ENCODE measurements around the gene TM7SF3.

Gene TM7SF3

DNA sequence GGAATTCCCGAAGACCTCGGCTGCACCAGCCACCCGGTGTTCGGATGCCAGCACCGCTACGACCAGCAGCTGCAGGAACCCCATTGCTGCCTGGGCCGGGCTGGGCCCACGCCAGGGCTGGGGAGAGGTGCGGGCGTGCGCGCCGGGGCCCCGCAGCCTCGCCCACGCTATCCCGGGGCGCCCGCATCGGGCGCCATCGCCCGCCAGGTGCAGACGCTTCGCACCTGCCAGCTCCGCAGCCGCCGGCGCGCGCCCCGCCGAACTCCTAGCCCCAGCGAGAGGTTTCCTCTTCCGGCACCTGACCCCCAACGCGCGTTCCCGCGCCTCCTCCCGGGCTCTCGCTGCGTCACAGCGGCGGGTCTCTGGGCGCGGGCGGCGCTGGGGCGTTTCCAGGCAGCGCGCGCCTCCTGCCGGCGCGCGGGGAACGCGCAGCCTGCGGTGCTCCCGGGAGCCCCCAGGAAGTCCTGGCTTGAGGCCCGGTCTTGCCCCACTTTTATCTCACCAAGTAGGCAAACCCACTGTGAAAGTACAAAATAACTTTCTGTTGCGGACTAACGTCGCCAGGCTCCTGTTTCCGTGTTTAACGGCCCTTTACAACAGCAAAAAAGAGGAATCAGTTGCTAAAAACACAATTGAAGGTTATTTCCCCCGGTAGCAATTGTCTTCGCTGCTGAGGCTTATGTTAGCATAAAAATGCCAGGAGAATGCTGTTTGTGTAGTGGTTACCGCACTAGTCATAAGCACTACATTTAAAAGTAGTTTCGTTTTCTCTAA is at the start of gene TM7SF3:
Gene TM7SF3, minus strand, starts transcription at position 300 of the 774 bp plus-strand sequence. Its CDS starts 216 bp downstream, at position 84.
- H3K4me3 ChIP-seq (ENCODE audit: insufficient read length, low read depth) = peak within 1 kb of the TSS; percentile 82
- peak within 1 kb of the TSS; percentile 66 for H3K9ac ChIP-seq (ENCODE audit: insufficient read length, low read depth)
- H3K27me3 ChIP-seq (ENCODE audit: insufficient read depth, insufficient read length) = no peaks in the 10 kb centered on the region
- no peak for TF ChIP-seq SUZ12 (IDR thresholded peaks at IDR 0.05; ENCODE audit: extremely low read depth, insufficient read depth, insufficient read length)
- no peak for TF ChIP-seq YY1 (IDR thresholded peaks at IDR 0.05; ENCODE audit: insufficient read depth, insufficient read length)
- no peak for TF ChIP-seq ZNF274 (IDR thresholded peaks at IDR 0.05; ENCODE audit: low read depth, low read length)
- H3K36me3 ChIP-seq (ENCODE audit: insufficient read depth, insufficient read length, low read length) = peaks cover 6% of the 10 kb centered on the region
- H3K9me3 ChIP-seq (ENCODE audit: insufficient read depth, low read length) = no peaks in the 10 kb centered on the region
- DNase-seq (ENCODE audit: low read depth, low spot score) = peak; percentile 99
- H3K4me1 ChIP-seq (ENCODE audit: insufficient read depth, insufficient read length) = peaks cover 2% of the 10 kb centered on the region

GRCh38 chr12:27063250-27063851 is 49.2 kb upstream of the TM7SF3 start:
- TF ChIP-seq YY1 (IDR thresholded peaks at IDR 0.05; ENCODE audit: insufficient read depth, insufficient read length) (no peak), ZNF274 (IDR thresholded peaks at IDR 0.05; ENCODE audit: low read depth, low read length) (no peak), SUZ12 (IDR thresholded peaks at IDR 0.05; ENCODE audit: extremely low read depth, insufficient read depth, insufficient read length) (no peak)
- no peaks in the 10 kb centered on the region for H3K9me3 ChIP-seq (ENCODE audit: insufficient read depth, low read length)
- H3K4me3 ChIP-seq (ENCODE audit: insufficient read length, low read depth) = no peak overlapping the region
- no peaks in the 10 kb centered on the region for H3K4me1 ChIP-seq (ENCODE audit: insufficient read depth, insufficient read length)
- no peak overlapping the region for H3K9ac ChIP-seq (ENCODE audit: insufficient read length, low read depth)
- no peaks in the 10 kb centered on the region for H3K27me3 ChIP-seq (ENCODE audit: insufficient read depth, insufficient read length)
- H3K36me3 ChIP-seq (ENCODE audit: insufficient read depth, insufficient read length, low read length) = no peaks in the 10 kb centered on the region
- no peak for DNase-seq (ENCODE audit: low read depth, low spot score)

DNA sequence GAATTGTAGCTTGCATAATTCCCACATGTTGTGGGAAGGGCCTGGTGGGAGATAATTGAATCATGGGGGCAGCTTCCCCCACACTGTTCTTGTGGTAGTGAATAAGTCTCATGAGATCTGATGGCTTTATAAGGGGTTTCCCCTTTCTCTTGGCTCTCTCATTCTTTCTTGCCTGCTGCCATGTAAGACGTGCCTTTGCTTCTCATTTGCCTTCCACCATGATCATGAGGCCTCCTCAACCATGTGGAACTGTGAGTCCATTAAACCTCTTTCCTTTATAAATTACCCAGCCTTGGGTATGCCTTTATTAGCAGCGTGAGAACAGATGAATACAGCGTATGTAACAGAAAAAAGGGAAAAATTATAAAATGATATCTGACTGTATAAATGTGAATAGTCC is 47.1 kb upstream of the TM7SF3 start:
- Histone ChIP-seq H3K4me3 (ENCODE audit: insufficient read length, low read depth) (no peak overlapping the region), H3K9ac (ENCODE audit: insufficient read length, low read depth) (no peak overlapping the region), H3K36me3 (ENCODE audit: insufficient read depth, insufficient read length, low read length) (no peaks in the 10 kb centered on the region), H3K9me3 (ENCODE audit: insufficient read depth, low read length) (no peaks in the 10 kb centered on the region), H3K27me3 (ENCODE audit: insufficient read depth, insufficient read length) (no peaks in the 10 kb centered on the region), H3K4me1 (ENCODE audit: insufficient read depth, insufficient read length) (no peaks in the 10 kb centered on the region)
- no peak for TF ChIP-seq SUZ12 (IDR thresholded peaks at IDR 0.05; ENCODE audit: extremely low read depth, insufficient read depth, insufficient read length)
- TF ChIP-seq YY1 (IDR thresholded peaks at IDR 0.05; ENCODE audit: insufficient read depth, insufficient read length) = no peak
- TF ChIP-seq ZNF274 (IDR thresholded peaks at IDR 0.05; ENCODE audit: low read depth, low read length) = no peak
- DNase-seq (ENCODE audit: low read depth, low spot score) = no peak

DNA sequence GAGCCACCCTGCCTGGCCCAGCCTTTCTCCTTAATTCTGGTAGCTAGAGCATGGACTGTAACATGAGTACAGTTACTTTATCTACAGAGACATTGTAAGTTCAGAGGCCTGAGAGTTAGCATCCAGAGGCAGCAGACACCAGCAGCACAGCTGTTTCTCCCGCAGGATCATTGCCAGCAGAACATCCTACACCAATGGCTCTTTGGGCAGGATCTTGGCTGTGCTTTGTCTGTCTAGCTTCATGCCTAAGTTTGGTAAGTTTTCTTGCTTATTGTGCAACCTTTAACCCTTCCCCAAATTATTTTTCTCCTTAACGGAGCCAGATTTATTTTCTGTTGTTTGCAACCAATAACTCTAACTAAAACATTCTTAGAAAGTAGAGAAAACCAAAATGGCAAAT is 46.6 kb upstream of the TM7SF3 start:
- no peak for TF ChIP-seq SUZ12 (IDR thresholded peaks at IDR 0.05; ENCODE audit: extremely low read depth, insufficient read depth, insufficient read length)
- no peak for TF ChIP-seq YY1 (IDR thresholded peaks at IDR 0.05; ENCODE audit: insufficient read depth, insufficient read length)
- TF ChIP-seq ZNF274 (IDR thresholded peaks at IDR 0.05; ENCODE audit: low read depth, low read length) = no peak
- no peak overlapping the region for H3K4me3 ChIP-seq (ENCODE audit: insufficient read length, low read depth)
- no peaks in the 10 kb centered on the region for H3K9me3 ChIP-seq (ENCODE audit: insufficient read depth, low read length)
- H3K27me3 ChIP-seq (ENCODE audit: insufficient read depth, insufficient read length) = no peaks in the 10 kb centered on the region
- H3K9ac ChIP-seq (ENCODE audit: insufficient read length, low read depth) = no peak overlapping the region
- no peaks in the 10 kb centered on the region for H3K36me3 ChIP-seq (ENCODE audit: insufficient read depth, insufficient read length, low read length)
- DNase-seq (ENCODE audit: low read depth, low spot score) = no peak
- H3K4me1 ChIP-seq (ENCODE audit: insufficient read depth, insufficient read length) = no peaks in the 10 kb centered on the region

GRCh38 chr12:27057543-27057942 is 43.4 kb upstream of the TM7SF3 start:
- H3K9ac ChIP-seq (ENCODE audit: insufficient read length, low read depth) = no peak overlapping the region
- no peaks in the 10 kb centered on the region for H3K36me3 ChIP-seq (ENCODE audit: insufficient read depth, insufficient read length, low read length)
- H3K4me3 ChIP-seq (ENCODE audit: insufficient read length, low read depth) = no peak overlapping the region
- TF ChIP-seq SUZ12 (IDR thresholded peaks at IDR 0.05; ENCODE audit: extremely low read depth, insufficient read depth, insufficient read length) (no peak), ZNF274 (IDR thresholded peaks at IDR 0.05; ENCODE audit: low read depth, low read length) (no peak), YY1 (IDR thresholded peaks at IDR 0.05; ENCODE audit: insufficient read depth, insufficient read length) (no peak)
- no peak for DNase-seq (ENCODE audit: low read depth, low spot score)
- H3K9me3 ChIP-seq (ENCODE audit: insufficient read depth, low read length) = no peaks in the 10 kb centered on the region
- H3K4me1 ChIP-seq (ENCODE audit: insufficient read depth, insufficient read length) = no peaks in the 10 kb centered on the region
- H3K27me3 ChIP-seq (ENCODE audit: insufficient read depth, insufficient read length) = no peaks in the 10 kb centered on the region

DNA sequence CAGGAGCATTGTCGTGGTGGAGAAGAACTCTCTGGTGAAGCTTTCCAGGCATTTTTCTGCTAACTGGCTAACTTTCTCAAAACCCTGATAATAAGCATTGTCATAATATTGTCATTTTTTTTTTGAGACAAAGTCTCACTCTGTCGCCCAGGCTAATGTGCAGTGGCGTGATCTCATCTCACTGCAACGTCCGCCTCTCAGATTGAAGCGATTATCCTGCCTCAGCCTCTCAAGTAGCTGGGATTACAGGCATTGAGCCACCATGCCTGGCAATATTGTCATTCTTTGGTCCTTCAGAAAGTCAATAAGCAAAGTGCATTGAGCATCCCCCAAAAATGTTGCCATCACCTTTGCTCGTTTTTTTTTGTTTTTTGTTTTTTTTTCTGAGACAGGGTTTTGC is 41.8 kb upstream of the TM7SF3 start:
- Histone ChIP-seq H3K4me3 (ENCODE audit: insufficient read length, low read depth) (no peak overlapping the region), H3K9ac (ENCODE audit: insufficient read length, low read depth) (no peak overlapping the region), H3K9me3 (ENCODE audit: insufficient read depth, low read length) (no peaks in the 10 kb centered on the region), H3K36me3 (ENCODE audit: insufficient read depth, insufficient read length, low read length) (no peaks in the 10 kb centered on the region), H3K27me3 (ENCODE audit: insufficient read depth, insufficient read length) (no peaks in the 10 kb centered on the region), H3K4me1 (ENCODE audit: insufficient read depth, insufficient read length) (no peaks in the 10 kb centered on the region)
- no peak for DNase-seq (ENCODE audit: low read depth, low spot score)
- no peak for TF ChIP-seq ZNF274 (IDR thresholded peaks at IDR 0.05; ENCODE audit: low read depth, low read length)
- TF ChIP-seq SUZ12 (IDR thresholded peaks at IDR 0.05; ENCODE audit: extremely low read depth, insufficient read depth, insufficient read length) = no peak
- no peak for TF ChIP-seq YY1 (IDR thresholded peaks at IDR 0.05; ENCODE audit: insufficient read depth, insufficient read length)

- H3K9ac ChIP-seq (ENCODE audit: insufficient read length, low read depth) = no peak overlapping the region
- no peak overlapping the region for H3K4me3 ChIP-seq (ENCODE audit: insufficient read length, low read depth)
- DNase-seq (ENCODE audit: low read depth, low spot score) = no peak
- no peaks in the 10 kb centered on the region for H3K9me3 ChIP-seq (ENCODE audit: insufficient read depth, low read length)
- no peaks in the 10 kb centered on the region for H3K4me1 ChIP-seq (ENCODE audit: insufficient read depth, insufficient read length)
- H3K36me3 ChIP-seq (ENCODE audit: insufficient read depth, insufficient read length, low read length) = no peaks in the 10 kb centered on the region
- no peaks in the 10 kb centered on the region for H3K27me3 ChIP-seq (ENCODE audit: insufficient read depth, insufficient read length)
- no peak for TF ChIP-seq ZNF274 (IDR thresholded peaks at IDR 0.05; ENCODE audit: low read depth, low read length)
- TF ChIP-seq YY1 (IDR thresholded peaks at IDR 0.05; ENCODE audit: insufficient read depth, insufficient read length) = no peak
- no peak for TF ChIP-seq SUZ12 (IDR thresholded peaks at IDR 0.05; ENCODE audit: extremely low read depth, insufficient read depth, insufficient read length)
Measured at GRCh38 chr12:27052742-27053141, 38.6 kb upstream of the TM7SF3 start.

Measured in NT2/D1 (cell line).